ENCODE results near the gene ZNF488.
A peak's percentile ranks its signal among the peaks of the same experiment; 100 is the strongest.
"Not testable (repeated sequence)": the region's sequence is repeated elsewhere in the genome, so short reads cannot be mapped to it uniquely, and the experiment has no call there.

Gene ZNF488, protein sequence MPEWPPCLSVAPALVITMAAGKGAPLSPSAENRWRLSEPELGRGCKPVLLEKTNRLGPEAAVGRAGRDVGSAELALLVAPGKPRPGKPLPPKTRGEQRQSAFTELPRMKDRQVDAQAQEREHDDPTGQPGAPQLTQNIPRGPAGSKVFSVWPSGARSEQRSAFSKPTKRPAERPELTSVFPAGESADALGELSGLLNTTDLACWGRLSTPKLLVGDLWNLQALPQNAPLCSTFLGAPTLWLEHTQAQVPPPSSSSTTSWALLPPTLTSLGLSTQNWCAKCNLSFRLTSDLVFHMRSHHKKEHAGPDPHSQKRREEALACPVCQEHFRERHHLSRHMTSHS

GRCh38 chr10:47384148-47384921 lies at the start of gene ZNF488:
ZNF488 (minus strand) TSS chr10:47384293; CDS start chr10:47368829, 15,464 bp downstream.
- DNase-seq: peak; percentile 82

DNA sequence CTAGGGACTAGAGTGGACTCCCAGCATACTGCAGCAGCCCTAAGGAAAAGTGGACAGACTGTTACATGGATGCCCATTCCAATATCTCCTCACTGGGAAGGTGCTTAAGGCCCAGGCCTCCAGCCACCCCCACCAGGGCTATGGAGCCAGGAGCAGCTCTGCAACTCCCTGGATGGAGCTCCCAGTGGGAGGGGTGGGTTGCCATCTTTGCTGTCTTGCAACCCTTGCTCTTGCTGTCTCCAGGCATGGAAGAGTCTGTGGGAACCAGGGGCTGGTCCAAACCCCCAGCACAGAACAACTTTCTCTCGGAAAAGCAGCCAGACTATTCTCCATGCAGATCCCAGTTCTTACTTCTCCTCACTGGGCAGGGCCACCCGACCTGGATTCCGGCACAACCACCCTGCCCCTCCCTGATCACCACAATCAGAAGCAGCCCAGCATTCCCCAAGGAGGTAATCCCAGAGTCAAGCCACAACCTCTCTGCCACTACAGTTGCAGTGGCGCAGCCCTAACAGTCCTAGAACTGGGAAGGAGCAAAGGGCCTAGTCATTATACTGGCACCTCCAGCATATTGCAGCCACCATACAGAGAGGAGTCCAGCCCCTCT lies 41.8 kb upstream of the ZNF488 start:
- no peak for DNase-seq

- no peak for DNase-seq
Observed at GRCh38 chr10:47424231-47424630, 40.1 kb upstream of the ZNF488 start.

- no peak for DNase-seq
Observed at GRCh38 chr10:47423476-47423875, 39.4 kb upstream of the ZNF488 start.

DNA sequence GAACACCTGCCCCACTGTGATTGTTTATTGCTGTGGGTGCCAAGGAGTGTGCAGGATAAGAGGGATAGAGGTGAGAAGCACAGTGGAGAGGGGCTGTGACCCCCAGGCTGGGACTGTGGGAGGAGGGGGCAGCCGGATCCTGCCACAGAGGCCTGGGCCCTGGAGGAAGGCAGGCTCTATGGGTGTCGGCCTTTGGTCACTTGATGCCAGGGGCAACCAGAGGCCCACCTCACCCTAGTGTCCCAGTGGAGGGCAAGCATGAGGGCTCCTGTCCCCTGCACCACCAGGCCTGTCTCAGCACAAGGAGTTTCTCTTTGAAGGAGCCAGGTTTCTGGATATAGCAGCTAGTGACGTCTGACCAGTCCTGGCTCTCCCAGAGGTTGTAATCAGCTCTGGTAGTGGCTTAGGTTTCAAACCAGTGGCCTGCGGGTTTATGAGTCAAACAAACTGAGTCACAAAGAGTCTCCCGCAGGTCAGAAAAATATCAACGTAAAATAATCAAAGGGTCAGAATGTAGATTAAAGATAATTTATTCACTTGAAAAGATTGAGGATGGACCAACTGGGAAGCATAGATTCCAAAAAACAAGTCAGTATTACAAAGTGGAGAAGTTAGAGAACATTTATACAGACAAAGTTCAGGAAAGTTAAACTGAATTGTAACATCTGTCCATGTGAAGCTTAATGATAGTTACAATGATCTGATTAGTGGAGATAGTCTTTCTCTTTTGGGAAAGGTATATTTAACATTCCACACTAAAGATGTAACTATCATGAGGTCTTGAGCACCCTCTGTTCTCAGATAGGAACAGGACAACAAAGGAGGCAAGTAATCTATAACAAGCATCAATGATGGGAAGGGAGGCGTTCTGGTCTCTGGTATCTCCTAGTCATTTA lies 37.2 kb upstream of the ZNF488 start:
- DNase-seq: no peak

- no peak for DNase-seq
Observed at GRCh38 chr10:47420305-47421056, 36.4 kb upstream of the ZNF488 start.

GRCh38 chr10:47419421-47419820 lies 35.3 kb upstream of the ZNF488 start:
- DNase-seq: no peak

DNA sequence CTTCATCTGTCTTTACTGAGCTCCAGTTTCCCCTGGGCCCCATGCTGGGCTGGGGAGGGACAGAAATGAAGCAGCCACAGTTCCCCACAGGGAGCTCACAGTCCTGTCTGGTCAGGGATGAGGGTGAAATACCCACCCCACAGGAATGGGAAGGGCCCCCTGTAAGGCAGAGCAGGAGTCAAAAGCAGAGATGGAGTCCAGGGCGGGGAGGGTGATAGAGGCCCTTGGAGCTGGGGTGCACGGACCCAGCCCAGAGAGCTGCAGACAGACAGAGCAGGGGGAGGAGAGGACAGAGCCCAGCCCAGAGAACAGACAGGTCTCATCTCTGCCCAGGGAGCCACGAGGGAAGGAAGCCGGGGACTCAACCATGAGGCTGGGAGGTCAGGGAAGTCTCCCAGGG lies 34.9 kb upstream of the ZNF488 start:
- DNase-seq: no peak

DNA sequence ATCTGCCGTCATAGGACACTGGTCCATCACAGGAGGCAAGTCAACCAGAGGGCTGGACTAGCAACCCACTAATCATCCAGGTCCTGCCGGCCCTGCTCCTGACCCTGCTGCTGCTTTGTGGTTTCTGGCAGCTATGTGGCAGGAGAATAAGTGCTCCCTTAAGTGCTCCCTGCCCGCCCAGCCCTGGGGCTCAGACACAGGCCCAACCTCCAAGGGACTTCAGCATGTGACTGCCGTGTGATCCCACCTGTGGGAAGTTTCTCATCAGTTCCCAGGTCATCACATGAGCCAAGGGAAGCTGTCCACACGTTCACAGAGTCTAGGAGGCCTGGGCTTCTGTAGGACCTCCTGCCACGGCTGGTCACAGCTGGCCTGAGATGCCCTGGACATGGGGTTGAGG lies 34.2 kb upstream of the ZNF488 start:
- no peak for DNase-seq

DNA sequence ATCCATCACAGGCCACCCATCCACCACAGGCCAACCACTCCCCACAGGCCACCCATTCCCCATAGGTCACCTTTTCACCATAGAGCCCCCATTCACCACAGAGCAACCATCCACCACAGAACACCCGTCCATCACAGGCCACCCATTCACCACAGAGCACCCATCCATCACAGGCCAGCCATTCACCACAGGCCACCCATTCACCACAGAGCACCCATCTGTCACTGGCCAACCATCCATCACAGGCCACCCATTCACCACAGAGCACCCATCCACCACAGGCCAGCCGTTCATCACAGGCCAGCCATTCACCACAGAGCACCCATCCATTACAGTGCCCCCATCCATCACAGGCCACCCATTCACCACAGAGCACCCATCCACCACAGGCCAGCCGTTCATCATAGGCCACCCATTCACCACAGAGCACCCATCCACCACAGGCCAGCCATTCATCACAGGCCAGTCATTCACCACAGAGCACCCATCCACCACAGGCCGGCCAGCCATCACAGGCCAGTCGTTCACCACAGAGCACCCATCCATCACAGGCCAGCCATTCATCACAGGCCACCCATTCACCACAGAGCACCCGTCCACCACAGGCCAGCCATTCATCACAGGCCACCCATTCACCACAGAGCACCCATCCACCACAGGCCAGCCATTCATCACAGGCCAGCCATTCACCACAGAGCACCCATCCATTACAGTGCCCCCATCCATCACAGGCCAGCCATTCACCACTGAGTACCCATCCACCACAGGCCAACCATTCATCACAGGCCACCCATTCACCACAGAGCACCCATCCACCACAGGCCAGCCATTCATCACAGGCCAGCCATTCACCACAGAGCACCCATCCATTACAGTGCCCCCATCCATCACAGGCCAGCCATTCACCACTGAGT lies 32.5 kb upstream of the ZNF488 start:
- not testable (repeated sequence) for DNase-seq

- DNase-seq: no peak
Observed at GRCh38 chr10:47415520-47416304, 31.6 kb upstream of the ZNF488 start.

DNA sequence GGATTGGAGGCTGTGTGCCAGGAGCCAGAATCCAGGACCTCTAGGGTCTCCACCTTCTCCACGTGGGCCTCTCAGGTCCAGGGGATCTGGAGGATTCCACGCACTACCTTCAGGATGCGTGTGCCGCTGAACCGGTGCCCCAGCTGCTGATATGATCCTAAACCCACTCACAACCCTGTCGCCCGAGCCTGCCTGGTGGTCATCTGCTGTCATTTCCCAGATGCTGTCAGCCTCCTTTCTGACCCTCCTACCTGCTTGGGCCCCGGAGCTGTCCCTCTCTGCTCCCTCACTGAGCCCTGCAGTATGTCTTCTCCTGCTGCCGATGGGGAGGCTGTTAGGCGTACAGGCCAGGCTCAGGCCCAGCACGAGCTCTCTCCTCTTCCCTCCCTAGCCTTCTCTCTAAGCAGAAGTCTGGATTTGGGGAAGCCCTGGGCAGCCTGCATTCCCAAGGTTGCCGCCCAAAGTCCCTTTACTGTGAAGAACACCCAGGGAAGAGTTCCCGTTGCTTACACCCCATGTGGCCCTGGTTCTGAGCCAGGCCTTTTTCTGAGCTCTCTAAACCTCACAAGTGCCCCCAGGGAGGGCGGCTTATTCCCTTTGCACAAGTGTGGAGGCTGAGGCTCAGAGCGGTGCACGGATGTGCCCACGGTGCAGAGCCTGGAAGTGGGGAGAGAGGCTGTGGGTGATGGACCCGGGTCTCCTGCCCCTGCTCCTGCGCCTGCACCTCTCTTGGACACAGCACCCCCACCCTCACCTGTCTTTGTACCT lies 30.8 kb upstream of the ZNF488 start:
- no peak for DNase-seq

- no peak for DNase-seq
Observed at GRCh38 chr10:47414227-47414592, 30.1 kb upstream of the ZNF488 start.

- DNase-seq: no peak
Observed at GRCh38 chr10:47413531-47414226, 29.6 kb upstream of the ZNF488 start.

- no peak for DNase-seq
Observed at GRCh38 chr10:47412869-47413268, 28.8 kb upstream of the ZNF488 start.

DNA sequence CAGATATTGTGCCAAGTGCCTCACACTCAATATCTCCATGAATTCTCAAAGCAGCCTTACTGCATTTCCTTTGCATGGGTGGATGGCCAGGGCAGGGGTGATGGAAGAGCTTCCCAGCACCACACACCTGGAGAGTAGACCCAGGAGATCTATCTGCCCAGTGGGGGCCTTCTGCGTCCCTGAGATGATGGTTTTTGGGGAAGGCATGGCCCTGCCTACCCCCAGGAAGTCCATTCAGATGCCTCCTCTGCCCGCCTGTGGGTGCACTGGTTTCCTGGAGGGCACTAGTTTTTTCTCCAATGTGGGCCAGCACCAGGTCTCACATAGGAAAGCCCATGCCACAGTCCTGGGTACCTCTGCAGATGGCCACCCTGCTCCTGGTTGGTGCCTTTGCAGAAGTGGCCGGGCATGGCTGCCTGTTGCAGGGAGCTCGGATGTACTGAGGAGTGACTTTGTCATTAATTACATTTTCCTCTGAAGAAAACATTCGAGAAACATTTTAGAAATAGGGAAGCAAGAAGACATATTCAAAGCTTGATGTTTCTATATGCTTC lies 28.2 kb upstream of the ZNF488 start:
- no peak for DNase-seq

GRCh38 chr10:47410862-47411261 lies 26.8 kb upstream of the ZNF488 start:
- no peak for DNase-seq

GRCh38 chr10:47410271-47410670 lies 26.2 kb upstream of the ZNF488 start:
- no peak for DNase-seq

Measured in RPMI8226 (cell line).